Uterus (tissue), 4 donors: ENCODE measurements around the gene VPS26C. TPM values are rescaled to one million over a fixed set of nuclear protein-coding genes. Genes with fewer than 3 reads are reported as not detected.

Experiments
- DNase-seq, 2 donors: peaks; one replicate each; pipeline ENCODE4 v3.0.0-alpha.2; 2019 to 2020
- H3K27ac ChIP-seq, 2 donors: fragments of 200-600 bp; sonication (generic); 1 replicate in 1 of 2; 2 replicates in 1 of 2; pipeline ENCODE4 v1.5.1; 2016 to 2018
- H3K27me3 ChIP-seq, 2 donors: fragments of 200-600 bp; sonication (generic); one replicate each; pipeline ENCODE4 v1.5.1; 2018 to 2019; ENCODE audit warnings: control low read depth in 1 of 2
- H3K36me3 ChIP-seq, 2 donors: fragments of 200-600 bp; sonication (generic); one replicate each; pipeline ENCODE4 v1.5.1; 2019; ENCODE audit warnings: control low read depth in 1 of 2
- H3K4me1 ChIP-seq, 2 donors: fragments of 200-600 bp; sonication (generic); one replicate each; pipeline ENCODE4 v1.5.1; 2018 to 2019; ENCODE audit warnings: control low read depth in 1 of 2
- H3K4me3 ChIP-seq, 2 donors: fragments of 200-600 bp; sonication (generic); 1 replicate in 1 of 2; 2 replicates in 1 of 2; pipeline ENCODE4 v1.5.1; 2018 to 2019; ENCODE audit warnings: mild to moderate bottlenecking in 1 of 2
- H3K9me3 ChIP-seq, 2 donors: fragments of 200-600 bp; sonication (generic); one replicate each; pipeline ENCODE4 v1.5.1; 2019; ENCODE audit warnings: control low read depth in 1 of 2
- POLR2A ChIP-seq, 2 donors: fragments of 450-650 bp; IDR thresholded peaks; one replicate each; pipeline ENCODE4 v1.6.1; 2016; ENCODE audit warnings: antibody characterized with exemption in 2 of 2, mild to moderate bottlenecking in 1 of 2, moderate library complexity in 1 of 2
- intact Hi-C: fragments of 100-400 bp; cut with DNase I; formaldehyde crosslinking; loops from one replicate; pipeline ENCODE4 v1.15.1; 2023; ENCODE audit warnings: low total_unique reads
- small RNA-seq: library from RNA; depleted of rRNA; stranded (forward); fragments of <200 nt; gene quantifications from one replicate; pipeline ENCODE3, GENCODE V24; 2016
- total RNA-seq, 4 donors: library from RNA; depleted of rRNA in 3 of 4; stranded (reverse); fragments of >200 nt in 3 of 4; gene quantifications; one replicate each; pipeline versions ENCODE4 v1.1.0 to v1.2.4, GENCODE V29; 2014 to 2023
- TF ChIP-seq, protein P1 (sequence below), 4 experiments: fragments of 200-600 bp in 2 of 4; fragments of 450-650 bp in 2 of 4; sonication (generic) in 2 of 4; IDR thresholded peaks; one replicate each; pipeline ENCODE4 v1.5.1; 2016 to 2019; ENCODE audit warnings: antibody characterized with exemption in 4 of 4, mild to moderate bottlenecking in 2 of 4, moderate library complexity in 1 of 4
- donor health status: DM: yes; HTN: yes; CAD: no.

The VPS26C gene
- total RNA-seq, 4 donors from 2014 or later: 44.8 to 179 (median 56.0) TPM

DNA sequence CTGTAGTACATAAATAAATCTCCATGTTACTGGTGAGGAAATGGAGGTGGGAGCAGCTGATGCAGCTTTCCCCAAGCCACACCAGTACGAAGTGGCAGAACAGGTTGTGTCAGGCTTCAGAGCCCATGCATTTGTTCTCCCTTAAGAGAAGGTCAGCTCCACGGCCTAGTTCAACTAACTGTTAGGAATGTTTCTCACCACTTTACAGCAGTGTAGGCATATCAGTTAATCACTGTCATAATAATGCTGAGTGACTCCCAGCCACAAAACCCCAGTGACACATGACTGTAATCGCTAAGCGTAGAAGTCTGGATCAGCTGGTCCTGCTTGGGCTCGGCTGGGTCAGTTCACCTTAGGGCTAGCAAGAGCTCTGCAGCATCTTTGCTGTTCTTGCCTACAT is 90.4 kb downstream of the VPS26C start:
- H3K36me3 ChIP-seq: no peaks in the 10 kb centered on the region
- no peak overlapping the region for H3K27ac ChIP-seq
- no peak for DNase-seq
- H3K4me3 ChIP-seq: no peak overlapping the region
- no peaks in the 10 kb centered on the region for H3K27me3 ChIP-seq
- intact Hi-C loops: no loop called here
- TF ChIP-seq, protein P1, sequence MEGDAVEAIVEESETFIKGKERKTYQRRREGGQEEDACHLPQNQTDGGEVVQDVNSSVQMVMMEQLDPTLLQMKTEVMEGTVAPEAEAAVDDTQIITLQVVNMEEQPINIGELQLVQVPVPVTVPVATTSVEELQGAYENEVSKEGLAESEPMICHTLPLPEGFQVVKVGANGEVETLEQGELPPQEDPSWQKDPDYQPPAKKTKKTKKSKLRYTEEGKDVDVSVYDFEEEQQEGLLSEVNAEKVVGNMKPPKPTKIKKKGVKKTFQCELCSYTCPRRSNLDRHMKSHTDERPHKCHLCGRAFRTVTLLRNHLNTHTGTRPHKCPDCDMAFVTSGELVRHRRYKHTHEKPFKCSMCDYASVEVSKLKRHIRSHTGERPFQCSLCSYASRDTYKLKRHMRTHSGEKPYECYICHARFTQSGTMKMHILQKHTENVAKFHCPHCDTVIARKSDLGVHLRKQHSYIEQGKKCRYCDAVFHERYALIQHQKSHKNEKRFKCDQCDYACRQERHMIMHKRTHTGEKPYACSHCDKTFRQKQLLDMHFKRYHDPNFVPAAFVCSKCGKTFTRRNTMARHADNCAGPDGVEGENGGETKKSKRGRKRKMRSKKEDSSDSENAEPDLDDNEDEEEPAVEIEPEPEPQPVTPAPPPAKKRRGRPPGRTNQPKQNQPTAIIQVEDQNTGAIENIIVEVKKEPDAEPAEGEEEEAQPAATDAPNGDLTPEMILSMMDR (IDR thresholded peaks at IDR 0.05): no peak
- TF ChIP-seq POLR2A (IDR thresholded peaks at IDR 0.05): no peak
- H3K9me3 ChIP-seq: no peaks in the 10 kb centered on the region
- no peaks in the 10 kb centered on the region for H3K4me1 ChIP-seq

Small RNAs within 50 kb of the gene (small RNA-seq; reads per million reads assigned to genes)
- gene RN7SL678P: not detected

Other genes with a start within 250 kb of the VPS26C start
- 10 to 100 TPM in 2 of 4 donors, 1 to 10 TPM in 2; 1.8 to 20.1 (median 9.3) TPM for gene PIGP, start 194.3 kb downstream of the VPS26C start, total RNA-seq
- gene TTC3, start 194.1 kb downstream of the VPS26C start, total RNA-seq: 100 to 1,000 TPM; 104 to 522 (median 193) TPM
- 100 to 1,000 TPM in 3 of 4 donors, 10 to 100 TPM in 1; 42.0 to 137 (median 119) TPM for gene DYRK1A, start 99.4 kb upstream of the VPS26C start, total RNA-seq